Activated T-helper 1 cell treated with anti-CD3 and anti-CD28 coated beads, Interleukin-12 subunit alpha, Interleukin-12 subunit beta, Interleukin-2, Interleukin-4 antibody, amounts not matched to agents 30 ng/mL and 10 ng/mL and 1 ng/mL, durations not matched to agents 14 hours and 24 hours and 36 hours (primary cell): ENCODE measurements around the gene CNTNAP5. TPM values are rescaled to one million over a fixed set of nuclear protein-coding genes. Genes with fewer than 3 reads are reported as not detected.

Experiments used
- DNase-seq: peaks from one replicate; pipeline ENCODE4 v3.0.0; 2021; ENCODE audit warnings: low spot score
- H3K27ac Mint-ChIP-seq: one replicate; pipeline ENCODE4 v1.8.0; 2021; ENCODE audit warnings: mild to moderate bottlenecking, mixed read lengths
- H3K27me3 Mint-ChIP-seq: one replicate; pipeline ENCODE4 v1.8.0; 2022; ENCODE audit warnings: mild to moderate bottlenecking, moderate library complexity, mixed read lengths; ENCODE audit not compliant: insufficient read depth
- H3K36me3 Mint-ChIP-seq: one replicate; pipeline ENCODE4 v1.8.0; 2021; ENCODE audit warnings: low read depth, mixed read lengths
- H3K4me1 Mint-ChIP-seq: one replicate; pipeline ENCODE4 v1.8.0; 2021; ENCODE audit warnings: low read depth, mixed read lengths
- H3K4me3 Mint-ChIP-seq: one replicate; pipeline ENCODE4 v1.8.0; 2021; ENCODE audit warnings: mild to moderate bottlenecking, moderate library complexity, mixed read lengths
- H3K9me3 Mint-ChIP-seq: one replicate; pipeline ENCODE4 v1.8.0; 2021; ENCODE audit warnings: mixed read lengths
- intact Hi-C: fragments of 100-400 bp; cut with micrococcal nuclease; formaldehyde crosslinking; loops from one replicate; pipeline ENCODE4 v1.15.1; 2024
- total RNA-seq: library from RNA; stranded (reverse); gene quantifications from 2 replicates; pipeline ENCODE4 v1.2.3, GENCODE V29; 2022

CNTNAP5 gene
- total RNA-seq, 1 donor from 2014 or later = not detected

GRCh38 chr2:124080281-124081153, 55.4 kb downstream of the CNTNAP5 start:
- H3K27me3 Mint-ChIP-seq = no peaks in the 10 kb centered on the region

DNA sequence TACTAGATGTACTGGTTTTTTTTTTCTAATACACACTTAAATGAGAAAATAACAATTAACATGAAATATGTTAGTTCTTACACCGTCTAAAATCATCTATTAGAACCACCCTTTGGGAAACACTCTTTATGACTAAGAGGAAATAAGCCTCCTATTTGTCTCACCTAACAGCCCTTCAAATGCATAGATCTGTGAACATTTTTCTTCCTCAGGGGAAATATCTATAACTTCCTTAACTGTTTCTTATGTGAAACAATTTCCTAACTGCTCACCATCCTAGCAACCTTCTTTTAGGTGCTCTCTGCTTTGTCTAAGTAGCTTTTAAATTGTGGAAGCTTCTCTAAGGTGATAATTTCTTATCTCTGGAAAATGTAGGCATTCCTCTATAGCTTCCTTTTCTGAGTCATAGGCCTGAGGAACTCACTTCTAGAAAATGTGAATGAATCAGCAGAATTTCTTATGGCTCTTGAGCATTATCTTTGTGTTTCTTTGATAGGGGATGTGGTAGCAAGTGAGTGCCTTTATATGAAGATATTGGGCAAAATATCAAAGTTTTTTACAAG, 56.1 kb downstream of the CNTNAP5 start:
- H3K4me3 Mint-ChIP-seq = no peak overlapping the region
- H3K36me3 Mint-ChIP-seq = no peaks in the 10 kb centered on the region
- H3K27me3 Mint-ChIP-seq = no peaks in the 10 kb centered on the region
- intact Hi-C loops = no loop called here
- no peak overlapping the region for H3K27ac Mint-ChIP-seq
- no peak for DNase-seq
- no peaks in the 10 kb centered on the region for H3K4me1 Mint-ChIP-seq
- H3K9me3 Mint-ChIP-seq = peaks cover 6% of the 10 kb centered on the region

More at GRCh38 chr2:124080281-124081153, 55.4 kb downstream of the CNTNAP5 start:
- H3K4me3 Mint-ChIP-seq = no peak overlapping the region
- peaks cover 3% of the 10 kb centered on the region for H3K9me3 Mint-ChIP-seq
- intact Hi-C loops = no loop called here
- no peak overlapping the region for H3K27ac Mint-ChIP-seq
- DNase-seq = no peak
- no peaks in the 10 kb centered on the region for H3K36me3 Mint-ChIP-seq
- H3K4me1 Mint-ChIP-seq = no peaks in the 10 kb centered on the region

- intact Hi-C loops = no loop called here
- H3K9me3 Mint-ChIP-seq = peaks cover 6% of the 10 kb centered on the region
- no peaks in the 10 kb centered on the region for H3K36me3 Mint-ChIP-seq
- H3K27ac Mint-ChIP-seq = no peak overlapping the region
- H3K4me1 Mint-ChIP-seq = no peaks in the 10 kb centered on the region
- no peak overlapping the region for H3K4me3 Mint-ChIP-seq
- DNase-seq = no peak
- no peaks in the 10 kb centered on the region for H3K27me3 Mint-ChIP-seq
Measured at GRCh38 chr2:124088616-124089015, 63.5 kb downstream of the CNTNAP5 start.

GRCh38 chr2:124091721-124092120, 66.6 kb downstream of the CNTNAP5 start:
- Mint-ChIP-seq H3K36me3 (no peaks in the 10 kb centered on the region), H3K4me1 (no peaks in the 10 kb centered on the region), H3K9me3 (no peaks in the 10 kb centered on the region), H3K4me3 (no peak overlapping the region), H3K27me3 (no peaks in the 10 kb centered on the region), H3K27ac (no peak overlapping the region)
- intact Hi-C loops = no loop called here
- DNase-seq = no peak

GRCh38 chr2:124092651-124093050, 67.6 kb downstream of the CNTNAP5 start:
- Mint-ChIP-seq H3K4me1 (no peaks in the 10 kb centered on the region), H3K4me3 (no peak overlapping the region), H3K27me3 (no peaks in the 10 kb centered on the region), H3K9me3 (peaks cover 4% of the 10 kb centered on the region), H3K36me3 (no peaks in the 10 kb centered on the region), H3K27ac (no peak overlapping the region)
- no peak for DNase-seq
- intact Hi-C loops = no loop called here

- Mint-ChIP-seq H3K9me3 (no peaks in the 10 kb centered on the region), H3K4me3 (no peak overlapping the region), H3K36me3 (no peaks in the 10 kb centered on the region), H3K27me3 (no peaks in the 10 kb centered on the region), H3K27ac (no peak overlapping the region), H3K4me1 (no peaks in the 10 kb centered on the region)
- no peak for DNase-seq
- intact Hi-C loops = no loop called here
Measured at GRCh38 chr2:124104914-124105313, 79.8 kb downstream of the CNTNAP5 start.

- intact Hi-C loops = no loop called here
- Mint-ChIP-seq H3K9me3 (no peaks in the 10 kb centered on the region), H3K4me3 (no peak overlapping the region), H3K27ac (no peak overlapping the region), H3K4me1 (no peaks in the 10 kb centered on the region), H3K27me3 (no peaks in the 10 kb centered on the region), H3K36me3 (no peaks in the 10 kb centered on the region)
- DNase-seq = no peak
Measured at GRCh38 chr2:124112206-124112605, 87.1 kb downstream of the CNTNAP5 start.

DNA sequence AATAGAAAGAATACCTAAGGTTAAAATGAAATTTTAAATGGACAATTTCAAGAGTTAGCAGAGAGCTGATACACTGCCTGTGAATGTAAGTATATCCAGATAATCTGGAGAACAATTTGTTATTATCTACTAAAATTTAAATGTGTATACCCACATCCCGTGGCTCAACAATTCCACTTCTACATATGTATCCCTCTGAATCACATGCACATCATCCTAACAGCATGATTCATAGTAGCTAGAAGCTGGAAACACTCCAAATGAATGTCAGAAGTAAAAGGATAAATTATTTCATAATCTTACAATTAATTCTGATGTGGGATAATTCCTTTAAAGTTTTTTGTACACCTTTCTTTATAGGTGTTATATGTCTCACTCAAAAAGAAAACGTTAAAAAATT, 87.9 kb downstream of the CNTNAP5 start:
- Mint-ChIP-seq H3K4me3 (no peak overlapping the region), H3K27me3 (no peaks in the 10 kb centered on the region), H3K27ac (no peak overlapping the region), H3K4me1 (no peaks in the 10 kb centered on the region), H3K36me3 (no peaks in the 10 kb centered on the region), H3K9me3 (no peaks in the 10 kb centered on the region)
- no peak for DNase-seq
- intact Hi-C loops = no loop called here

GRCh38 chr2:124120246-124120645, 95.2 kb downstream of the CNTNAP5 start:
- intact Hi-C loops = no loop called here
- Mint-ChIP-seq H3K4me1 (no peaks in the 10 kb centered on the region), H3K27ac (no peak overlapping the region), H3K27me3 (no peaks in the 10 kb centered on the region), H3K9me3 (peaks cover 3% of the 10 kb centered on the region), H3K4me3 (no peak overlapping the region), H3K36me3 (no peaks in the 10 kb centered on the region)
- no peak for DNase-seq

DNA sequence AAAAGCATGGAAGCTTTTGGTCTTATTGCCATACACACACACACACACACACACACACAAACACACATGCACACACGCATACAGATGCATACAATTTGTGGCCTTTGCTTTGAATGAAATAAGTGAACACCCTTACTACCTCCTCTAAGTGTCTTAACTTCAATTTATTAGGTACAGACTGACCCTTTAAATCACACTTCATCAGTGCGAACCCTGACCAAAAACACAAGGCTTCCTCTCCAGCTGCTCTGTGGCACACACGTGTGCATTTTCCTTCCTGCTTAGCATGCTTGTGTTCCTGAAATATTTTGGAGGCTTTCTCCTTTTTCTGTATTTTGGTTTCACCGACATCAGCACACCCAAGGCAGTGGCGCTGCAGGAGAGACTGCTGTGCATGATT, 96.0 kb downstream of the CNTNAP5 start:
- Mint-ChIP-seq H3K36me3 (no peaks in the 10 kb centered on the region), H3K4me1 (no peaks in the 10 kb centered on the region), H3K4me3 (no peak overlapping the region), H3K9me3 (peaks cover 3% of the 10 kb centered on the region), H3K27ac (no peak overlapping the region), H3K27me3 (no peaks in the 10 kb centered on the region)
- DNase-seq = no peak
- intact Hi-C loops = no loop called here

GRCh38 chr2:124121760-124122275, 96.7 kb downstream of the CNTNAP5 start:
- Mint-ChIP-seq H3K4me1 (no peaks in the 10 kb centered on the region), H3K27me3 (no peaks in the 10 kb centered on the region)
- intact Hi-C loops = no loop called here

DNA sequence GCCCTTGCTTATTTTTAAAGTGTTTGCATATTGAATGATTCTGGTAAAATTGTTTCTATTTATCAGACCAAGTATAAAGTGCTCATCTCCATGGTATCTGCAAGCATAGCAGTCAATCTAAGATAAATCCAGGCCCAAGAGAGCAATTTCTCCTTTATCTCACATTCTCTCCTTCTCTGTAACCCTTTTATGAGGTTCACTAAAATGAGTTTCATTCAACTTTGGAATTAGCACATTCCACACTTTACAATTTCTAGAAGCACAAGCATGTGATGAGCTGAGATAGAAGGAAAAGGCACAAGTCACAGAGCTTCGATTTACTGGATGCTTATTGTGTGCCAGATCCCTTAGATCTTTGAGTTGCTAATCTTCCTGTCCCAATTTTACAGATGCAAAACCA, 97.3 kb downstream of the CNTNAP5 start:
- Mint-ChIP-seq H3K27ac (no peak overlapping the region), H3K4me3 (no peak overlapping the region), H3K4me1 (no peaks in the 10 kb centered on the region), H3K9me3 (peaks cover 3% of the 10 kb centered on the region), H3K27me3 (no peaks in the 10 kb centered on the region), H3K36me3 (no peaks in the 10 kb centered on the region)
- intact Hi-C loops = no loop called here
- DNase-seq = no peak

More at GRCh38 chr2:124121760-124122275, 96.7 kb downstream of the CNTNAP5 start:
- Mint-ChIP-seq H3K27ac (no peak overlapping the region), H3K9me3 (peaks cover 3% of the 10 kb centered on the region), H3K36me3 (no peaks in the 10 kb centered on the region), H3K4me3 (no peak overlapping the region)
- DNase-seq = no peak

DNA sequence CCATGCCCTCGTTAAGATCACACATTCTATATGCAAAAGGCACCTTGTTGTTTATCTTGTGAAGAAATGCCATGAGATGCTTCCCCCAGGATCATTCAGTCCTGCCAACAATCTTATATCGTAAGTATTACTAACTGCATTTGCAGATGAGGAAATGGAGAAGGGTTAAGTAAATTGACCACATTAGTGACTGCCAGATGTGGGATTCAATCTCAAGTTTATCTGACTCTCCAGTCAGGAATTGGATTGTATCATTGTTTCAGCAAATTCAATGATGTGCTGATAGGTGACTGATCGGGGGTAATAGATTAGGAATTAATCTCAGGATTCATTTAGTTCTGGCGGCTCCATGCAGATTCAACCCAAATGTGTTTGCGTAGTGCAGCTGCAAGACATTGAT, 106.2 kb downstream of the CNTNAP5 start:
- intact Hi-C loops = no loop called here
- no peaks in the 10 kb centered on the region for H3K4me1 Mint-ChIP-seq
- peaks cover 7% of the 10 kb centered on the region for H3K9me3 Mint-ChIP-seq
- no peaks in the 10 kb centered on the region for H3K27me3 Mint-ChIP-seq
- H3K4me3 Mint-ChIP-seq = no peak overlapping the region
- no peak overlapping the region for H3K27ac Mint-ChIP-seq
- no peaks in the 10 kb centered on the region for H3K36me3 Mint-ChIP-seq
- no peak for DNase-seq
